Measurements from ENCODE around the gene LAGE3. TPM values are rescaled to one million over a fixed set of nuclear protein-coding genes. Genes with fewer than 3 reads are reported as not detected.

The LAGE3 gene
- total and polyA plus RNA-seq, 5 experiments from 2014 or later, result 18.6 to 81.8 (median 62.6) TPM

GRCh38 chrX:154470914-154471568, 8.0 kb downstream of the LAGE3 start:
- Mint-ChIP-seq H3K27ac (peak overlapping the region in 1 of 10 donors; percentile 53), H3K4me1 (peaks cover 0 to 1% (median 0%) of the 10 kb centered on the region in 4 donors), H3K36me3 (peaks cover 0 to 28% (median 0%) of the 10 kb centered on the region in 3 donors), H3K27me3 (no peaks in the 10 kb centered on the region), H3K9me3 (peaks cover 0 to 3% (median 0%) of the 10 kb centered on the region in 9 donors), H3K4me3 (no peak overlapping the region)
- DNase-seq, result no peak
- POLR2A ChIA-PET, result no interaction called here
- no peak for ATAC-seq

GRCh38 chrX:154470434-154470833, 8.6 kb downstream of the LAGE3 start:
- peaks cover 0 to 28% (median 0%) of the 10 kb centered on the region in 3 donors for H3K36me3 Mint-ChIP-seq

GRCh38 chrX:154469880-154470279, 9.2 kb downstream of the LAGE3 start:
- ATAC-seq, result no peak
- peaks cover 0 to 3% (median 0%) of the 10 kb centered on the region in 9 donors for H3K9me3 Mint-ChIP-seq
- no peak overlapping the region for H3K4me3 Mint-ChIP-seq
- no peaks in the 10 kb centered on the region for H3K27me3 Mint-ChIP-seq
- no peak for DNase-seq
- H3K27ac Mint-ChIP-seq, result peak overlapping the region in 1 of 10 donors; percentile 38
- H3K4me1 Mint-ChIP-seq, result peaks cover 0 to 1% (median 0%) of the 10 kb centered on the region in 4 donors
- POLR2A ChIA-PET, result no interaction called here
- peaks cover 0 to 28% (median 0%) of the 10 kb centered on the region in 3 donors for H3K36me3 Mint-ChIP-seq

More at GRCh38 chrX:154470434-154470833, 8.6 kb downstream of the LAGE3 start:
- peaks cover 0 to 1% (median 0%) of the 10 kb centered on the region in 4 donors for H3K4me1 Mint-ChIP-seq
- H3K4me3 Mint-ChIP-seq, result no peak overlapping the region
- no peak for ATAC-seq
- H3K9me3 Mint-ChIP-seq, result peaks cover 0 to 3% (median 0%) of the 10 kb centered on the region in 9 donors
- no peaks in the 10 kb centered on the region for H3K27me3 Mint-ChIP-seq
- DNase-seq, result no peak
- H3K27ac Mint-ChIP-seq, result no peak overlapping the region
- POLR2A ChIA-PET, result no interaction called here

DNA sequence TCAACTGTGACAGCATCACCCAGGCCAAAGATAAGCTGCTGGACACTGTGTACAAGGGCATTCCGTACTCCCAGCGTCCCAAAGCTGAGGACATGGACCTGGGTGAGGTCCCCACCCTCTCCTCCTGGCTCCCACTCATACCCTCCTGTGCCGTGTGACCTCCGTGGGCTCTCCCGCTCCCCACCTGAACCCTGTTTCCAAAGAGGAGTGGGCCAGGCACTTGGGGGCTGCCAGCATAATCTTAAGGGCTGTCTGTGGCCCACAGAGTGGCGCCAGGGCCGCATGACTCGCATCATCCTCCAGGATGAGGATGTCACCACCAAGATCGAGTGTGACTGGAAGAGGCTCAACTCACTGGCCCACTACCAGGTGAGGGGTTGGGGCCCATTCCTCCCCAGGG, 10.0 kb downstream of the LAGE3 start:
- H3K36me3 Mint-ChIP-seq, result peaks cover 0 to 28% (median 0%) of the 10 kb centered on the region in 3 donors

DNA sequence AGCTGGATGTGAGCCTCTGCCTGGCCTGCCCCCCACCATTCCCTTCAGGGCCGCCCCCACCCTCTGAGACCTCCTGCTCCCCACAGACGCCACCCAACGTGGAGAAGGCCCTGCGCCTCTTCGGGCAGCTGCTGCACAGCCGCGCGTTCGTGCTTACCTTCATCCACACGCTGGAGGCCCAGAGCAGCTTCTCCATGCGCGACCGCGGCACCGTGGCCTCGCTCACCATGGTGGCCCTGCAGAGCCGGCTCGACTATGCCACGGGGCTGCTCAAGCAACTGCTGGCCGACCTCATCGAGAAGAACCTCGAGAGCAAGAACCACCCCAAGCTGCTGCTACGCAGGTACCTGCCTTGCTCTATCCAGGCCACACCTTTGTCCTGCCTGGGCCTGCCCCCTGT, 10.9 kb downstream of the LAGE3 start:
- Mint-ChIP-seq H3K27me3 (no peaks in the 10 kb centered on the region), H3K27ac (no peak overlapping the region)

More for the DNA sequence above, 10.0 kb downstream of the LAGE3 start:
- peaks cover 0 to 1% (median 0%) of the 10 kb centered on the region in 4 donors for H3K4me1 Mint-ChIP-seq
- H3K27ac Mint-ChIP-seq, result no peak overlapping the region
- DNase-seq, result no peak
- H3K9me3 Mint-ChIP-seq, result peaks cover 0 to 3% (median 0%) of the 10 kb centered on the region in 9 donors
- H3K4me3 Mint-ChIP-seq, result no peak overlapping the region
- no peaks in the 10 kb centered on the region for H3K27me3 Mint-ChIP-seq
- no peak for ATAC-seq
- POLR2A ChIA-PET, result interaction anchor here (1.0 kb wide), 1 partner anchor 9 kb away, joined by 3 read pairs; no protein-coding TSS in a partner anchor

GRCh38 chrX:154467556-154467955, 11.5 kb downstream of the LAGE3 start:
- POLR2A ChIA-PET, result no interaction called here

More for the DNA sequence above, 10.9 kb downstream of the LAGE3 start:
- H3K9me3 Mint-ChIP-seq, result peaks cover 0 to 3% (median 0%) of the 10 kb centered on the region in 9 donors
- POLR2A ChIA-PET, result interaction anchor here (1.0 kb wide), 1 partner anchor 10 kb away, joined by 3 read pairs; no protein-coding TSS in a partner anchor
- ATAC-seq (no peak), DNase-seq (no peak)
- H3K4me1 Mint-ChIP-seq, result no peaks in the 10 kb centered on the region
- no peak overlapping the region for H3K4me3 Mint-ChIP-seq
- peaks cover 0 to 24% (median 0%) of the 10 kb centered on the region in 3 donors for H3K36me3 Mint-ChIP-seq

GRCh38 chrX:154466907-154467306, 12.2 kb downstream of the LAGE3 start:
- Mint-ChIP-seq H3K9me3 (no peaks in the 10 kb centered on the region), H3K27ac (no peak overlapping the region), H3K27me3 (no peaks in the 10 kb centered on the region), H3K4me3 (no peak overlapping the region), H3K4me1 (peaks cover 0 to 4% (median under 1%) of the 10 kb centered on the region in 4 donors), H3K36me3 (peaks cover 0 to 21% (median 0%) of the 10 kb centered on the region in 3 donors)
- ATAC-seq, result no peak
- peak in 1 of 10 donors; percentile 19 for DNase-seq
- POLR2A ChIA-PET, result no interaction called here

More at GRCh38 chrX:154467556-154467955, 11.5 kb downstream of the LAGE3 start:
- peaks cover 0 to 4% (median 0%) of the 10 kb centered on the region in 4 donors for H3K4me1 Mint-ChIP-seq
- H3K4me3 Mint-ChIP-seq, result no peak overlapping the region
- no peaks in the 10 kb centered on the region for H3K27me3 Mint-ChIP-seq
- H3K36me3 Mint-ChIP-seq, result peaks cover 0 to 24% (median 0%) of the 10 kb centered on the region in 3 donors
- DNase-seq (no peak), ATAC-seq (no peak)
- H3K27ac Mint-ChIP-seq, result no peak overlapping the region
- H3K9me3 Mint-ChIP-seq, result no peaks in the 10 kb centered on the region

DNA sequence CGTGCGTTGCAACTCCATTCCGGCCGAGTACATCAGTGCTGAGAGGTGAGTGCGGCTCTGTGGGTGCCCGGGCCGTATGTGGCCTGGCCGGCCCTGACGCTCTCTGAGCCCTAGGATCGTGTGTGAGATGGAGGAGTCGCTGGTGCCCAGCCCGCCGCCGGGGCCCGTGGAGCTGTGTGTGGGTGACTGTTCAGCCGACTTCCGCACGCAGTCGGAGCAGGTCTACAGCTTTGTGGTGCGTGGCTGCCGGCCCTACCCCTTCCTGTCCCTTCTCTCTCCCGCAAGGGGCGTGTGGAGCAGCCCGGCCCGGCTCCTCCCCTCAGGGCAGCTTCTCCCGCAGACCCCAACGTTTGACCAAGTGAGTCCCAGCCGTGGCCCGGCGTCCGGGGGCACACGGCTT, 13.0 kb downstream of the LAGE3 start:
- peaks cover 1 to 9% (median 5%) of the 10 kb centered on the region in 4 donors for H3K4me1 Mint-ChIP-seq
- peaks cover 0 to 23% (median 0%) of the 10 kb centered on the region in 3 donors for H3K36me3 Mint-ChIP-seq
- H3K9me3 Mint-ChIP-seq, result no peaks in the 10 kb centered on the region
- no peak overlapping the region for H3K4me3 Mint-ChIP-seq
- no peak for ATAC-seq
- no peaks in the 10 kb centered on the region for H3K27me3 Mint-ChIP-seq
- DNase-seq, result peak in 1 of 10 donors; percentile 45
- H3K27ac Mint-ChIP-seq, result no peak overlapping the region
- POLR2A ChIA-PET, result interaction anchor here (0.6 kb wide), 1 partner anchor 20 kb away, joined by 3 read pairs; no protein-coding TSS in a partner anchor

DNA sequence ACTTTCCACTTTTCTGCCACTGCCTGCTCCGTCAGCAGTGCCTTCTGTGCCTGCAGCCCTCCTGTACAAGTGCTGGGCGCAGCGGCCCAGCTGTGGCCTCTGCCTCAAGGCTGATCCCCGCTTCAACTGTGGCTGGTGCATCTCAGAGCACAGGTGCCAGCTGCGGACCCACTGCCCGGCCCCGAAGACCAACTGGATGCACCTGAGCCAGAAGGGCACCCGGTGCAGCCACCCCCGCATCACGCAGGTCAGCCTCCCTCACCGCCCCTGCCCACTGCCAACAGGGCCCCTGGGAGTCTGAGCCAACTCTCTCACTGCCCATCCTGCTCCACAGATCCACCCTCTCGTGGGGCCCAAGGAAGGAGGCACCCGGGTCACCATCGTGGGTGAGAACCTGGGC, 13.5 kb downstream of the LAGE3 start:
- H3K4me1 Mint-ChIP-seq, result peaks cover 1 to 11% (median 5%) of the 10 kb centered on the region in 4 donors
- no peaks in the 10 kb centered on the region for H3K27me3 Mint-ChIP-seq
- no peak overlapping the region for H3K4me3 Mint-ChIP-seq
- POLR2A ChIA-PET, result interaction anchor here (0.6 to 1.0 kb wide), 2 partner anchors 20 to 66 kb away, joined by 3 read pairs; no protein-coding TSS in a partner anchor
- H3K27ac Mint-ChIP-seq, result no peak overlapping the region
- H3K36me3 Mint-ChIP-seq, result peaks cover 0 to 19% (median 0%) of the 10 kb centered on the region in 3 donors
- no peaks in the 10 kb centered on the region for H3K9me3 Mint-ChIP-seq
- DNase-seq (no peak), ATAC-seq (no peak)

- ATAC-seq (no peak), DNase-seq (peak in 1 of 10 donors; percentile 13)
- H3K9me3 Mint-ChIP-seq, result no peaks in the 10 kb centered on the region
- POLR2A ChIA-PET, result interaction anchor here (1.0 kb wide), 1 partner anchor 66 kb away, joined by 3 read pairs; no protein-coding TSS in a partner anchor
- H3K4me3 Mint-ChIP-seq, result peak overlapping the region in 1 of 10 donors; percentile 41
- no peaks in the 10 kb centered on the region for H3K27me3 Mint-ChIP-seq
- no peak overlapping the region for H3K27ac Mint-ChIP-seq
- peaks cover 3 to 16% (median 8%) of the 10 kb centered on the region in 4 donors for H3K4me1 Mint-ChIP-seq
- peaks cover 0 to 17% (median 0%) of the 10 kb centered on the region in 3 donors for H3K36me3 Mint-ChIP-seq
Measured at GRCh38 chrX:154464806-154465365, 14.2 kb downstream of the LAGE3 start.

- peaks cover 0 to 1% (median 0%) of the 10 kb centered on the region in 9 donors for H3K9me3 Mint-ChIP-seq
- no peaks in the 10 kb centered on the region for H3K27me3 Mint-ChIP-seq
- POLR2A ChIA-PET, result interaction anchor here (0.8 kb wide), 1 partner anchor 34 kb away, joined by 3 read pairs; no protein-coding TSS in a partner anchor
- no peak overlapping the region for H3K27ac Mint-ChIP-seq
- H3K4me3 Mint-ChIP-seq, result no peak overlapping the region
- ATAC-seq (no peak), DNase-seq (peak in 1 of 10 donors; percentile 36)
- H3K36me3 Mint-ChIP-seq, result peaks cover 0 to 10% (median 0%) of the 10 kb centered on the region in 3 donors
- H3K4me1 Mint-ChIP-seq, result peaks cover 4 to 21% (median 13%) of the 10 kb centered on the region in 4 donors
Measured at GRCh38 chrX:154463611-154464220, 15.4 kb downstream of the LAGE3 start.

DNA sequence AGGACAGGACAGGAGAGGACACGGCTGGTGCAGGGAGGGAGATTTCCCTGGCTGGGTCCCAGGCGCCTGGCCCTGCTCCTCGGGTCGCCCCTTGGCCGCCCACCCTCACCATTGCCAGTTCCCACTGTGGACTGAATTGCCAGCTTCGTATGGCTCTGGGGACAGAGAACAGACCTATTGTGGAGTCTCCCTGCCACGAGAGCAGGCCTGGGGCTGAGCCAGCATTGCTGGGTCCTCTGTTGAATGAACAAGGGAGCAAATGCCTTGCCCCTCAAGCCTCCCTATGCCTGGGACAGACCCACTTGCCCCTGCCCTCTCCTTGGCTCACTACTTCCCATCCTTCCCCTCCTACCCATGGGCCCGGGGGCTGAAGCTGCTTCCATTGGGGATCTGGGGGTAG, 16.7 kb downstream of the LAGE3 start:
- H3K9me3 Mint-ChIP-seq, result peaks cover 0 to 1% (median 0%) of the 10 kb centered on the region in 9 donors
- ATAC-seq, result no peak
- peaks cover 6 to 23% (median 15%) of the 10 kb centered on the region in 4 donors for H3K4me1 Mint-ChIP-seq
- peak in 1 of 10 donors; percentile 30 for DNase-seq
- no peak overlapping the region for H3K4me3 Mint-ChIP-seq
- no peaks in the 10 kb centered on the region for H3K27me3 Mint-ChIP-seq
- peaks cover 0 to 10% (median 0%) of the 10 kb centered on the region in 3 donors for H3K36me3 Mint-ChIP-seq
- POLR2A ChIA-PET, result no interaction called here
- H3K27ac Mint-ChIP-seq, result no peak overlapping the region
